Cerebellar cortex (tissue), 1 donor: Measurements from ENCODE around the gene CHST8.
A peak's percentile ranks its signal among the peaks of the same experiment; 100 is the strongest.

Experiments used
- DNase-seq: peaks from one replicate; pipeline ENCODE4 v3.0.0-alpha.2; 2015; ENCODE audit warnings: low spot score

The CHST8 gene

DNA sequence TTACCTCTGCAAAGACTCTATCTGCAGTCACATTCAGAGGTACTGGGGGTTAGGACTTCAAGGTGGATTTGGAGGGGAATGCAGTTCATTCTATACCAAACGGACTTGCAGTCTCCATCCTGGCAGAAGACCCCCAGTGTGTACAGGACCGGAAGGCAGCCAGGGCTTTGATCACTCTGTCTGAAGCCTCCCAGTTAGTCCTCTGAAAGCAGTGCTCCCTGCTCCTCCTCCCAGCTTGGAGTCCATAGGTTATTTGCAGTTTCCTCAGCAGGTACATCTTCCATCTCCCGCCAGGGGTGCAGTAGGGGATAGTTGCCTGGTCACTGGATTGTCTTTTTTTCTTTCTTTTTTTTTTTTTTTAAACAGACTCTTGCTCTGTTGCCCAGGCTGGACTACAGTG is 96.1 kb downstream of the CHST8 start:
- no peak for DNase-seq

GRCh38 chr19:33718651-33719254 is 97.0 kb downstream of the CHST8 start:
- no peak for DNase-seq

DNA sequence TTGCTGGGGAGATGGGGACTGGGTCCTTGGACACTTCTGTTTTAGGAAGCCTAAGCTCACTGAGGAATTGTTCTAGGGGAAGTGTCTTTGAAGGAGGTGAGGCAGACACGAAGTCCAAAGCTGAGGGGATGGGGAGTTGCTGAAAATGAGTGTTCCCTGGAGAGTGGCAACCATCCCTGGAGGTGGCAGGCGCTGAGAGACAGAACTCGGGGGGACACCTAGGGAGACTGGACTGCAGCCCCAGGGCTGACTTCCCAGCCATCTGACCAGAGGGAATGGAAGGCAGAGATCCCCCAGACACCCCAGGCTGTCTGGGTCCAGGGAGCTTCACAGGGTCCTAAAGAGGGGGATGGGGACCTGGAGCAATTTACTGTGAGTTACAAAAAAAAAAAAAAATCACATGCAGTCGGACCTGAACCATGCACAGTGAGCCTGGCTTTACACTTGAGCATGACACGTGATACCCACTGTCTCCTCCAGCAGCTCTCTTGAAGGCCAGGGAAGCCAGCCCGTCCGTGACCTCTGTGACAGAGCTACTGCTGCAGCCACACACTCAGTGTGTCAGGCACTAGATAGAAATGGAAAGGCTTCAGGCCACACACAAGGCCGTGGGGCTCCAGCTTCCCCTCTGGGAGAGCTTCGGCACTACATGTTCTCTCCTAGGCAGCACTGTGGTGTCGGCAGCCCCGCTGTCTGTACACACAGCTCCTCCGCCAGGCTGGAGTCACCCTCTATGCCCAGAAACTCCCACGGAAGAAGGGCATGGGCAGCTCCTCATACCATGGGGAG is 97.8 kb downstream of the CHST8 start:
- DNase-seq: peak; percentile 29

GRCh38 chr19:33720155-33720493 is 98.4 kb downstream of the CHST8 start:
- no peak for DNase-seq

- DNase-seq: no peak
Measured at GRCh38 chr19:33720691-33721682, 99.2 kb downstream of the CHST8 start.

GRCh38 chr19:33721735-33722297 is 100.1 kb downstream of the CHST8 start:
- DNase-seq: no peak

- no peak for DNase-seq
Measured at GRCh38 chr19:33722456-33723239, 100.9 kb downstream of the CHST8 start.

DNA sequence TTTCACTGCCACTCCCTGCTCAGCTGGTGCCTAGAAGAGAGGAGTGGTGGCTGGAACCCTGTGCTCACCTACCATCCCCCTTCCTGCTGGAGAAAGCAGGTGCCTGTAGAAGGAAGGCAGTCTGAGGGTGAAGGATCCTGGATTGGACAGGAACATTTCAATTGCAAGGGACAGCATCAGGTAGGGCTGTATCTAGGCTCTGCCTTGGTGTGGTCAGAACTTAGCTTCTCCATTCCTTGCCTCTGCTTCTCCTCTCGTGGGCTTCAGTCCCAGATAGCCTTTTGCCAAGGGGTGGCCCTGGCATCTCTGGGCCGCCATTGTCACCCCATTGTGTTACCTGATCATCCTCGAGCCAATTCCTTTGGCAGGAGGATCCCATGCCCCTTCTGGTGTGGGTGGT is 101.8 kb downstream of the CHST8 start:
- no peak for DNase-seq

DNA sequence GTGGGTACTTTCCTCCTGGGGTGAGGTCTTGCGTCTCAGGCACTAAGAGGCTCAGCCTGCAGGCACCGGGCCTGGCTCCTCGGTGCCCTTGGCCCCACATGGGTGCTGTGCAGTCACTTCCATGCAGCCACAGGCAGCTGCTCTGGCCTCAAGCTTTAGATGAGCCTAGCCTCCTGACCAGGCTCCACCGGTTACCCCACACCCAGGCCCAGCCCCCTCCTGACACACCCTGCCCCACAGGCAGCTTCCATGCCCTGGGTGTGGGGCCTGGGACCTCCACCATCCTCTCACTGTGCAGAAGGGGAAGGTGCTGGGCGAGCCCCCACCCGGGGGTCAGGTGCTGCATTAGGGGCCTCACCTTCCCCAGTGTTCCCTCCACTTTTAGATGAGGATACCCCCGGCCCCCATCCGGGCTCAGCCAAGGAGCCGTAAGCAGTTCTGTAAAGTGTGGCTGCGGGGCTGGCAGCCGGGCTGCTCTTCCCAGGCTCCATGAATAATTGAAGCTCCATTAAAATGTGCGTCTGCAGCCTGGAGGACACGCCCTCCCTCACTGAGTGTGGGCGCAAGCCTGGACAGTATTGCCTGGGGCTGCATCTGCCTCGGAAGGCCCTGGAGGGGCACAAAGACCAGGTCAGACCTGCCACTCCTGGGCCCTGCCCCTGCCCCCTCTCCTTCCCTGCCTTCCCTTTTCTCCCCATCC is 102.4 kb downstream of the CHST8 start:
- DNase-seq: no peak

GRCh38 chr19:33724721-33725060 is 102.9 kb downstream of the CHST8 start:
- DNase-seq: no peak

DNA sequence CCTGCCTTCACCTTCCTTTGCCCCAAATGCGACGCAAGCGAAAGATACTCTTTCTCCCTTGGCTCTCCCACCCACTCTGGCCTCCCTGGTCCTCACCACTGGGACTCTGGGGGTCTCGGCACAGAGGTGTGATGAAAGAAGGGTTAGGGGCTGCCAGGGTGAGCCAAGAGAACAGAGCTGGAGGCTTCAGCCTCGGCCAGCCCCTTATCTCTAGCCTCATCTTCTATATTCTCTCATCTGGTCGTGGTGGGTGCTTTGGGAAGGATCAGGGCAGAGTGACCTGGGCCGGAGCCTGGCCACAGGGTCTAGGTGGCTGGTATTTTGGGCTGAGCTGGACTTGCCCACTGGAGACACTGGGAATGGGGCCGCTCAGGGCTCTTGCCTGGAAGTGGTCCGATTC is 103.8 kb downstream of the CHST8 start:
- DNase-seq: no peak

DNA sequence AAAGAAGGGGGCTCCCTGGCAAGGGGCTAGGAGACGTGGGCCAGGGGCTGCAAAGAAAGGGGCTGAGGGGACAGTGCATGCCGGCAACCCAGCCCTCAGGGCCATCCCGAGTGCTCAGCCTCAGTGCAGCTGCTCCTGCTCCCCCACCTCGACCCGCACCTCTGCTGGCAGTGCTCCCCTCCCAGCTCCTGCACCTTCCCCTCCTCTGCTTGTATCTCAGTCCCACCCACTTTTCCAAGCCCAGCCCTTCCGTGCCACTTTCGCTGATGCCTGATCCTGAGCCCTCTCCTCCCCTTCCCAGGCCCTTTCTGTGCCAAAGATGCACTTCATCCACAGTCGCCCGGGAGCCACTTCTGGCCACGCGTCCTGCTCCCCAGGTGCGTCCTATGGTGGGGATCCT is 105.0 kb downstream of the CHST8 start:
- DNase-seq: no peak

DNA sequence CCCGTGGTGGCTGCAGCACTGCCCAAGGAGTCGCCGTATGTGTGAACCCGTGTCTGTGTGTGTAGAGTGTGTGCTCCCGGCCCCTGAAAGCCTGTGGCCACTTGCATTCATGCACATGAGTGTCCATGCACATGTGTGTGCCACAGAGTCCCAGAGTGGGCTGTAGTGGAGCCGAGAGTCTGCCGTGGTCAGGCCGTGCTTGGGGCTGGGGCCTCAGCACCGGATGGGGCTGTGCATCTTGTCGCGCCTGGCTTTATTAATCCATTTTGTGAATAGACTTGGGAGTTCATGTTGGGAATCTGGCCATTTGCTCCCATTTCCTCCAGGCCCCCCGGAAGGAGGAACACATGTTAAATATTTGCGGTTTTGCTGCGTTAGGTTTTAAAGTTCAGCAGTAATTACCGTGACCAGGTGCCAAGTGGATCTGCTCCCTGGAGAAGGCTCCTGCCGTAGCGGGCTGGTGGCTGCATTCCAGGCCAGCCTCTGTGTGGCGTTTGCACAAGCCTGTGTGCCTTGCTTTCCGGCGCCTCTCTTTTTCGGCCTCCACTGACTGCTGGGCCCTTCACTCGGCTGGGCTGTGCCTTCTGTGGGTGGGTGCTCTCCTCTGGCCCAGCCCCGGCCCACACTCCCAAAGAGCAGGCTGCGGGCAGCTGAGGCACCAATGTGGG is 105.7 kb downstream of the CHST8 start:
- DNase-seq: peak; percentile 55

- no peak for DNase-seq
Measured at GRCh38 chr19:33728141-33728540, 106.4 kb downstream of the CHST8 start.

GRCh38 chr19:33730858-33731607 is 109.3 kb downstream of the CHST8 start:
- no peak for DNase-seq

- no peak for DNase-seq
Measured at GRCh38 chr19:33731881-33732280, 110.1 kb downstream of the CHST8 start.

DNA sequence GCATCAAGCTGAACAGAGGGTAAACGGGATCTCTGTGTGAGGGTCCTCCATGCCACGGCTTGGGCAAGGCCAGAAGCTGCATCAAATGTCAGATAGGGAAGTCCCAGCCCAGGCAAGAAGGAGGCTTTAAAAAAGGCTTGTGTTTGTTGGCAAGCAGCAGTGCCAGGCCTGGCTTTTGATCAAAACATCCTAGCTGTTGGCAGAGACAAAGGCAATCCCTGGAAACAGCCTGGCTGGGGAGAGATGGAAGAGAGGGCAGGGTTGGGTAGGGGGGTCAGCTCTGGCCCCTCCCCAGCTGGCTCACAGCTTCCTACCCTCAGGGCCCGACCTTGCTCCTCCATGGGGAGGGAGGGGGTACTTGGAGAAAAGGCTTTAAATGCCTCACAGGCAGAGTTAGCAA is 113.2 kb downstream of the CHST8 start:
- peak; percentile 80 for DNase-seq

DNA sequence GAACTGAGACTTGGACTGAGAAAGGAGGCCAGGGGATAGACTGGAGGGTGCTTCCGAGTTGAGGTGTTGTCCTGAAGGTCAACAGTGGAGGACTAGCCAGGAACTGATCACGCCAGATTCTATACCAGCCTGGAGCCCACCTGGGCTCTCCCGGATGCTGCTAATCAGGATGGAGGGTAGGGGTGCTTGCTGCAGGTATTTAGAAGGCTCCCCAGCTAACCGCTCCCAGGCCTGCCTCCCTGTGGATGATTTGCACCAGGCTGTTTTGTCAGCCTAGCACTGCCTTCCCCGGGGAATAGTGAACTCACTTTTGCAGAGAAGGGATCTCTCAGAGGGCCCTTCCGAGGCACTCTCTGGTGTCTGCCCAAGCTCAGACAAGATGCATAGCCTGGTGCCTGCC is 114.4 kb downstream of the CHST8 start:
- no peak for DNase-seq

DNA sequence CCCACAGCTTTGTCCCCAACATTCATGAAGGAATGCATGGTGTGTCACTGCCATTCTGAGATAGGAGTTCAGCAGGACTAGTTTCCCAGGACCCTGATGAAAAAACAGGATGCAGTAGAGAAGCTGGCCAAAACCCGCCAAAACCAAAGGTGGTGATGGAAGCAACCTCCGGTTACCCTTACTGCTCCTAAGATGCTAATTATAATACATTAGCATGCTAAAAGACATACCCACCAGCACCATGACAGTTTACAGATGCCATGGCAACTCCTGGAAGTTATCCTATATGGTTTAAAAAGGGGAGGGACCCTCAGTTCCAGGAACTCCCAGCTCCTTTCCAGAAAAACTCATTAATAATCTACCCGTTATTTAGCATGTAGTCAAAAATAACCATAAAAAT is 115.0 kb downstream of the CHST8 start:
- DNase-seq: no peak
